ENCODE results near the gene PFKM.

DNA sequence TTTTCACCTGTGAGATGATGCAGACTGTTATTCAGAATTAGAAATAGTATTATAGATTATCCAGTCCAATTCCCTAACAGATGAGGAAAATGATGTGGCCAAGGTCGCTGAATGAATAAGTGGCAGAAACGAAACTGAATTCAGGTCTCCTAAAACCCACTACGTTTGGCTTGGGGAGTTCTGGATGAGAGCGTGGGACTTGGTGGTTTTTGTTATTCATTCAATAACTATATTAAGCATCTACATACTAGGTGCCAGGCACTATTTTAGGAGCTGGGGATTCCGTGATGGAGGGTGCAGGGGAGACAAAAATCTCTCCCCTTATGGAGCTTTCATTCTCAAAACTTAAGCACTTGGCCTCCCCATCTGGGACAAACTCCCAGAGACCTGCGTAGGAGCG, 63.5 kb downstream of the PFKM start:
- TF ChIP-seq, protein P1, sequence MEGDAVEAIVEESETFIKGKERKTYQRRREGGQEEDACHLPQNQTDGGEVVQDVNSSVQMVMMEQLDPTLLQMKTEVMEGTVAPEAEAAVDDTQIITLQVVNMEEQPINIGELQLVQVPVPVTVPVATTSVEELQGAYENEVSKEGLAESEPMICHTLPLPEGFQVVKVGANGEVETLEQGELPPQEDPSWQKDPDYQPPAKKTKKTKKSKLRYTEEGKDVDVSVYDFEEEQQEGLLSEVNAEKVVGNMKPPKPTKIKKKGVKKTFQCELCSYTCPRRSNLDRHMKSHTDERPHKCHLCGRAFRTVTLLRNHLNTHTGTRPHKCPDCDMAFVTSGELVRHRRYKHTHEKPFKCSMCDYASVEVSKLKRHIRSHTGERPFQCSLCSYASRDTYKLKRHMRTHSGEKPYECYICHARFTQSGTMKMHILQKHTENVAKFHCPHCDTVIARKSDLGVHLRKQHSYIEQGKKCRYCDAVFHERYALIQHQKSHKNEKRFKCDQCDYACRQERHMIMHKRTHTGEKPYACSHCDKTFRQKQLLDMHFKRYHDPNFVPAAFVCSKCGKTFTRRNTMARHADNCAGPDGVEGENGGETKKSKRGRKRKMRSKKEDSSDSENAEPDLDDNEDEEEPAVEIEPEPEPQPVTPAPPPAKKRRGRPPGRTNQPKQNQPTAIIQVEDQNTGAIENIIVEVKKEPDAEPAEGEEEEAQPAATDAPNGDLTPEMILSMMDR (IDR thresholded peaks at IDR 0.05), result no peak
- TF ChIP-seq POLR2AphosphoS5 (IDR thresholded peaks at IDR 0.05), result no peak

Measured in prostate gland (tissue), 2 donors.